NCI-H187 (cell line): Measurements from ENCODE around the gene SAP30BP.

ENCODE experiments used
- DNase-seq, 2 experiments: peaks; one replicate each; lab custom pipeline; 2025; lab: John Stamatoyannopoulos, UW

The SAP30BP gene

DNA sequence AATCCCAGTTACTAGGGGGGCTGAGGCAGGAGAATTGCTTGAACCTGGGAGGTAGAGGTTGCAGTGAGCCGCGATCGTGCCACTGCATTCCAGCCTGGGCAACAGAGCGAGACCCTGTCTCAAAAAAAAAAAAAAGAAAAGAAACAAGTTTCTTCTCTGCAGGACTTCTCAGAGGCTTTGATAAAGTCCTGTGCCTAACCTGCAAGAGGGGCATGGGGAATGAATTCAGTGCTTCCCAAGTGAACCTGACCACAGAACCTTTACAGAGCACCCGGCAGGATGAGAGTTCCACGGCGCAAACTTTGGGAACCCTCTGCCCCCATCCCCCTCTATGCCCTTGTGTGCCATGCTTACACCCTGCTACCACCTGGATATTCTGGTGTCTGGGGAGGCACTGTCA is 72.0 kb downstream of the SAP30BP start:
- no peak for DNase-seq

DNA sequence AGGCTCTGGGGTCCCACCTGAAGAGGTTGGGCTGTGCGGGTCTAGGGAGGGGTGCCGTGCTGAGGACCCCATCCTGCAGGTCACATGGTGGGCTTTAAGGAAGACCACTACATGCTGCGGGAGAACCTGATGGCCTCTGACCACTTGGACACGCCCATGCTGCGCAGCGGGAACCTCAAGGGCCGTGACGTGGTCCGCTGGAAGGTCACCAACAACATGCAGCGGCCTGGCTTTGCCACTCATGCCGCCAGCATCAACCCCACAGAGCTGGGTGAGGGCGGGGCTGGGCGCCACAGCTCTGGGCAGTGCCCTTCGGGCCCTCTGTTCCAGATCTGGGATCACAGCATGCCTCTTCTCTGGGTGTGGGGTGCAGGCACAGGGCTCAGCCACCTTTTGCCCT is 72.7 kb downstream of the SAP30BP start:
- DNase-seq: no peak

GRCh38 chr17:75740215-75740614 is 73.1 kb downstream of the SAP30BP start:
- DNase-seq: no peak

DNA sequence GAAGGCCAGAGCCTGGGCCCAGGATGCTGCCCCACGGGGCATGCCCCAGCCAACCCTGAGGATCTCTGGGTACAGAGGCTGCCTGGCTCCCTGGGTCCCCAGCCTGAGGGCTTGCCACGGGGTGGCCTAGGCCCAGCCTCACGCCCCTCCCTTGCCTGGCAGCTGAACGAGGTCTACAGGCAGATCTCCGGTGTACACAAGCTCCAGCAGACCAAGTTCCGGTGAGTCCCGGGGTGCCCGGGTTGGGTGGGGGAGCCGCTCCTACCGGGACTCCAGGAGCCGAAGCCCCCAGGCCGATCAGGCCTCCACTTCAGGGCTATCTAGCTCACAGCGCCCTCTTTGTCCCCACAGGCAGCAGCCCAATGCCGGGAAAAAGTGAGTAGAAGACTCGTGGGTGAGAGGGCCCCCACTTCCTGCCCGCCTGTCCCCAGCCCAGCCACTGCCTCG is 73.5 kb downstream of the SAP30BP start:
- no peak for DNase-seq

- no peak for DNase-seq
These were observed 75.2 kb downstream of the SAP30BP start for GRCh38 chr17:75742337-75742736.

GRCh38 chr17:75743625-75744206 is 76.6 kb downstream of the SAP30BP start:
- no peak for DNase-seq

DNA sequence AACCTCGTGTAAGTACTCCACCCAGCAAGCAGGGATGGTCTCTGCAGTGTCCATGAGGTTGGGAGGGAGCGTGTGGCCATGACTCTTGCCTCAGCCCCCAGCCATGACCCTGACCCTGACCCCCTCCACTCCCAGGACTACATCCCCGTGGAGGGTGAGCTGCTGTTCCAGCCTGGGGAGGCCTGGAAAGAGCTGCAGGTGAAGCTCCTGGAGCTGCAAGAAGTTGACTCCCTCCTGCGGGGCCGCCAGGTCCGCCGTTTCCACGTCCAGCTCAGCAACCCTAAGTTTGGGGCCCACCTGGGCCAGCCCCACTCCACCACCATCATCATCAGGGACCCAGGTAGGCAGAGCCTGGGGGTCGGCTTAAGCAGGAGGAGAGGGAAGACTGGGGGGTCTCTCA is 81.6 kb downstream of the SAP30BP start:
- DNase-seq: no peak

DNA sequence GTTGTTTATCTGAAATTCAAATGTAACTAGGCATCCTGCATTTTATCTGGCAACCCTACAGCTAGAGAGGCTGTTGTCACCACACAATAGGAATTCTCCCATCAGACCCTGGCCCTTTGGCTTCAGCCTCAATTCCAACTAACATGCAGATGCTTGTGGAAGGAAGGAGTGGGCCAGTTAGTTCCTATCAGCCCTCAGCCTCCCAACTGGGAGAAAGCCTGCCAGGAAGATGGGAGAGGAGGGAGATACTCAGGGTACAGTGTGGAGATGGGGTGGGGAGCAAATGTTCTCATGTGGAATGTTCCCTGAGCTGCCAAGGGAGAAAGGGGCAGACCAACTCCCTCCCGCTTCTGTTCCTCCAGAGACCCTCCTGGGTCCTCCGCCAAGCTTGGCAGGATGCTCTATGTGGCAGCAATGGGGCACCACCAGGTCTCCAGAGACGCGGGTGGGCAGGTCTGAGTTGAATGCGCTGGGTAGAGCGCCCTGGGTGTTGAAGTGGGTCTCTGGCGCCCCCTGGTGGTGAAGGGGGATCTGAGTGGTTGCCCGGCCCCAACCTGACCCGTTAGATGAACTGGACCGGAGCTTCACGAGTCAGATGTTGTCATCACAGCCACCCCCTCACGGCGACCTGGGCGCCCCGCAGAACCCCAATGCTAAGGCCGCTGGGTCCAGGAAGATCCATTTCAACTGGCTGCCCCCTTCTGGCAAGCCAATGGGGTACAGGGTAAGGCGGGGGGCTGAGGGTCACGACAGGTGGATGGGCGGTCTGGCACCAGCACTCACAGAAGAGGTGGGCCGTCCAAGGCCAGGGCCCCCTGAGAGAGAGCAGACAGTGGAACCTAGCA is 82.6 kb downstream of the SAP30BP start:
- peak; percentile 39 to 43 for DNase-seq

GRCh38 chr17:75750661-75751423 is 83.7 kb downstream of the SAP30BP start:
- no peak for DNase-seq

GRCh38 chr17:75751676-75752404 is 84.7 kb downstream of the SAP30BP start:
- no peak for DNase-seq

DNA sequence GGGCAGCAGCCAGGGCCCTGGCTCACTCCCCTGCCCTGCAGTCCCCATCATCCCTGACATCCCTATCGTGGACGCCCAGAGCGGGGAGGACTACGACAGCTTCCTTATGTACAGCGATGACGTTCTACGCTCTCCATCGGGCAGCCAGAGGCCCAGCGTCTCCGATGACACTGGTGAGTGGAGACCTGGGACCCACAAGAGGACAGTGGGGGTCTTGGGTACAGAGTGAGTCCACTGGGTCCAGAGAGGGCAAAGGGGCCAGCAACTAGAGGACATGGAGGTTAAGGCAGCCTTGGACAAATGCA is 85.2 kb downstream of the SAP30BP start:
- no peak for DNase-seq

- no peak for DNase-seq
These were observed 85.8 kb downstream of the SAP30BP start for GRCh38 chr17:75752802-75753513.

GRCh38 chr17:75753514-75754377 is 86.6 kb downstream of the SAP30BP start:
- no peak for DNase-seq

DNA sequence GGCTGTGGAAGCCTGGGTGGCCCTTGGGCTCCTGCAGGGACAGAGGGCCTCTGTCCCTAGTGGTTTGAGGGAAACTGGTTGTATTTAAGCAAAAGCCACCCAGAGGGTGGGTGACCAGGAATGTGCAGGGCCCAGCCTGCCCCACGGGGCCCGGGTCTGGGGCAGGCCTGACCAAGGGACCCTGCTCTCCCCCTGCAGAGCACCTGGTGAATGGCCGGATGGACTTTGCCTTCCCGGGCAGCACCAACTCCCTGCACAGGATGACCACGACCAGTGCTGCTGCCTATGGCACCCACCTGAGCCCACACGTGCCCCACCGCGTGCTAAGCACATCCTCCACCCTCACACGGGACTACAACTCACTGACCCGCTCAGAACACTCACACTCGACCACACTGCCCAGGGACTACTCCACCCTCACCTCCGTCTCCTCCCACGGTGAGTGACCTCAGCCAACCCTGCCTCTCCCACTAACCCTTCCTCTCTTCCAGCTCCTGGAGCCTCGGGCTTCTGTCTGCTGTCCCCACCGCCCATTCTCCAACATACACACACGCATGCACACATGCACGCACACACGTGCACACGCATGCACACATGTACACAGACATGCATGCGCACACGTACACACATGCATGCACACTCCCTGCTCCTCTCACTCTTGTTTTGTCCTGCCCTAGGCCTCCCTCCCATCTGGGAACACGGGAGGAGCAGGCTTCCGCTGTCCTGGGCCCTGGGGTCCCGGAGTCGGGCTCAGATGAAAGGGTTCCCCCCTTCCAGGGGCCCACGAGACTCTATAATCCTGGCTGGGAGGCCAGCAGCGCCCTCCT is 87.5 kb downstream of the SAP30BP start:
- DNase-seq: no peak

GRCh38 chr17:75755205-75755901 is 88.2 kb downstream of the SAP30BP start:
- DNase-seq: no peak

GRCh38 chr17:75755990-75756389 is 88.9 kb downstream of the SAP30BP start:
- no peak for DNase-seq

- no peak for DNase-seq
These were observed 89.4 kb downstream of the SAP30BP start for GRCh38 chr17:75756451-75757085.

DNA sequence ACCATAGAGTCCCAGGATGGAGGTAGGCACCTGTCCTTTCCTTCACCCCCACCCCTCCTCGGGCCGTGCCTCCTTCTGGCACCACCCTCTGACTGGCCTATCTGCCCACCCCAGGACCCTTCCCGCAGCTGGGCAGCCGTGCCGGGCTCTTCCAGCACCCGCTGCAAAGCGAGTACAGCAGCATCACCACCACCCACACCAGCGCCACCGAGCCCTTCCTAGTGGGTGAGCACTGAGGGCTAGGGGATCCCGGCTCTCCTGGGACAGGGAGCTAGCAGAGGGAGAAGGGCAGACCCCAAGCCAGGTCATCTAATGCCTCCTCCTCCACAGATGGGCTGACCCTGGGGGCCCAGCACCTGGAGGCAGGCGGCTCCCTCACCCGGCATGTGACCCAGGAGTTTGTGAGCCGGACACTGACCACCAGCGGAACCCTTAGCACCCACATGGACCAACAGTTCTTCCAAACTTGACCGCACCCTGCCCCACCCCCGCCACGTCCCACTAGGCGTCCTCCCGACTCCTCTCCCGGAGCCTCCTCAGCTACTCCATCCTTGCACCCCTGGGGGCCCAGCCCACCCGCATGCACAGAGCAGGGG is 90.0 kb downstream of the SAP30BP start:
- no peak for DNase-seq
